Upper lobe of right lung (tissue), 1 donor: Measurements from ENCODE around the gene KAT6B. TPM values are rescaled to one million over a fixed set of nuclear protein-coding genes. Genes with fewer than 3 reads are reported as not detected.

Source experiments
- ATAC-seq: fragments of 200-7000 bp; cut with Tn5 transposase; one replicate; pipeline ENCODE4 v1.9.1; 2020; ENCODE audit warnings: mild to moderate bottlenecking, moderate library complexity
- DNase-seq: peaks from one replicate; pipeline ENCODE4 v3.0.0-alpha.2; 2020
- H3K27ac ChIP-seq: fragments of 200-600 bp; one replicate; pipeline ENCODE4 v1.8.0; 2022
- H3K27me3 ChIP-seq: fragments of 200-600 bp; one replicate; pipeline ENCODE4 v1.8.0; 2022; ENCODE audit warnings: mild to moderate bottlenecking
- H3K36me3 ChIP-seq: fragments of 200-600 bp; one replicate; pipeline ENCODE4 v1.8.0; 2022
- H3K4me1 ChIP-seq: fragments of 200-600 bp; one replicate; pipeline ENCODE4 v1.8.0; 2022
- H3K4me3 ChIP-seq: fragments of 200-600 bp; one replicate; pipeline ENCODE4 v1.8.0; 2022; ENCODE audit warnings: mild to moderate bottlenecking
- H3K9me3 ChIP-seq: fragments of 200-600 bp; one replicate; pipeline ENCODE4 v1.8.0; 2022
- CTCF ChIP-seq: fragments of 200-600 bp; IDR thresholded peaks from one replicate; pipeline ENCODE4 v1.8.0; 2022; ENCODE audit warnings: antibody characterized with exemption
- intact Hi-C: fragments of 100-400 bp; cut with DNase I; formaldehyde crosslinking; loops from one replicate; pipeline ENCODE4 v1.11.0; 2022
- total RNA-seq: library from RNA; stranded (reverse); fragmentation: NEBNext Ultra II Directional; extraction: Animal tissue kit (Norgen Biotek cat#: 25700); gene quantifications from one replicate; pipeline ENCODE4 v1.2.1, GENCODE V29; 2021
- donor health status: DM: no; HTN: yes; CAD: no; lungs with severe emphysema.

The KAT6B gene
- total RNA-seq, 1 donor from 2014 or later, result 45.4 TPM

DNA sequence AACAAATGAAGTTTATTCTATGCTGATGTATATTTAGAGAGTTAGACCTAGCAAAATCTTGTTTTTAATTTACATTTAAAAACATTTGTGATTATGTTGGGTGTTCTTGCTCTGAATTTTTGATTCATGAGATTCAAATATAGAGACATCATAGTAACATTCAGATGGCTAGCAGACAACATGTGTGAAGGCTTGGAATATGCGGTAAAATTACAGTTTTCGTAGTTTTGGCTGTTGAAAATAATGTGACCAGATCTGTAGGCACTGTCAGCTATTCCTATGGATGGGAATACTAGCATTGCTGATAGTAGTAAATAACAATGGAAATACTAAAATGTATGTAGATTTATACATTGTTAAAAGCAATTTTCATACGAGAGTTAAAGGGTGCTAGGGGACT, 131.9 kb downstream of the KAT6B start:
- no peak overlapping the region for H3K4me3 ChIP-seq
- ATAC-seq, result no peak
- DNase-seq, result no peak
- no peak for TF ChIP-seq CTCF
- intact Hi-C loops, result no loop called here
- no peaks in the 10 kb centered on the region for H3K9me3 ChIP-seq
- no peaks in the 10 kb centered on the region for H3K36me3 ChIP-seq
- peaks cover 3% of the 10 kb centered on the region for H3K4me1 ChIP-seq
- no peak overlapping the region for H3K27ac ChIP-seq
- no peaks in the 10 kb centered on the region for H3K27me3 ChIP-seq

- intact Hi-C loops, result no loop called here
- no peak overlapping the region for H3K27ac ChIP-seq
Measured at GRCh38 chr10:74960670-74961069, 134.3 kb downstream of the KAT6B start.

GRCh38 chr10:74962517-74962916, 136.1 kb downstream of the KAT6B start:
- DNase-seq, result no peak
- Histone ChIP-seq H3K27me3 (no peaks in the 10 kb centered on the region), H3K27ac (no peak overlapping the region), H3K9me3 (no peaks in the 10 kb centered on the region), H3K4me1 (no peaks in the 10 kb centered on the region), H3K4me3 (no peak overlapping the region), H3K36me3 (no peaks in the 10 kb centered on the region)
- no peak for ATAC-seq
- no peak for TF ChIP-seq CTCF
- intact Hi-C loops, result no loop called here

More at GRCh38 chr10:74960670-74961069, 134.3 kb downstream of the KAT6B start:
- Histone ChIP-seq H3K4me3 (no peak overlapping the region), H3K27me3 (no peaks in the 10 kb centered on the region), H3K36me3 (no peaks in the 10 kb centered on the region), H3K4me1 (no peaks in the 10 kb centered on the region), H3K9me3 (no peaks in the 10 kb centered on the region)
- no peak for TF ChIP-seq CTCF
- ATAC-seq (no peak), DNase-seq (no peak)

DNA sequence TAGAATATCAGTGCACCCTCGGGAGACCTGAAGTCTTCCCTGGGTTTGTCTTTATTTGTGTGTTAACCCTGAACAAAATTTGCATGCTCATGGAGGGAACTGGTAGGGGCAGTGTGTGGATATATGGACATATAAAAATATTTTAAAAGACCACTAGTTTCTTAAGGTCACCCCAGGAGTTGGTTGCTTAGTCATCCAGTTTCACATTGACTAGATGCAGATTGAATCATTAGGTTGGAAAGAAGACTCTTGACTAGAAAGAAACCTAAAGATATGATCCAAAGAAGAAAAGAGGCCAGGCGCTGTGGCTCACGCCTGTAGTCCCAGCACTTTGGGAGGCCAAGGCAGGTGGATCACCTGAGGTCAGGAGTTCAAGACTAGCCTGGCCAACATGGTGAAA, 137.1 kb downstream of the KAT6B start:
- ATAC-seq (no peak), DNase-seq (no peak)
- no peak for TF ChIP-seq CTCF
- H3K36me3 ChIP-seq, result no peaks in the 10 kb centered on the region
- H3K27me3 ChIP-seq, result no peaks in the 10 kb centered on the region
- no peak overlapping the region for H3K27ac ChIP-seq
- intact Hi-C loops, result no loop called here
- H3K4me3 ChIP-seq, result no peak overlapping the region
- peaks cover 7% of the 10 kb centered on the region for H3K4me1 ChIP-seq
- no peaks in the 10 kb centered on the region for H3K9me3 ChIP-seq

DNA sequence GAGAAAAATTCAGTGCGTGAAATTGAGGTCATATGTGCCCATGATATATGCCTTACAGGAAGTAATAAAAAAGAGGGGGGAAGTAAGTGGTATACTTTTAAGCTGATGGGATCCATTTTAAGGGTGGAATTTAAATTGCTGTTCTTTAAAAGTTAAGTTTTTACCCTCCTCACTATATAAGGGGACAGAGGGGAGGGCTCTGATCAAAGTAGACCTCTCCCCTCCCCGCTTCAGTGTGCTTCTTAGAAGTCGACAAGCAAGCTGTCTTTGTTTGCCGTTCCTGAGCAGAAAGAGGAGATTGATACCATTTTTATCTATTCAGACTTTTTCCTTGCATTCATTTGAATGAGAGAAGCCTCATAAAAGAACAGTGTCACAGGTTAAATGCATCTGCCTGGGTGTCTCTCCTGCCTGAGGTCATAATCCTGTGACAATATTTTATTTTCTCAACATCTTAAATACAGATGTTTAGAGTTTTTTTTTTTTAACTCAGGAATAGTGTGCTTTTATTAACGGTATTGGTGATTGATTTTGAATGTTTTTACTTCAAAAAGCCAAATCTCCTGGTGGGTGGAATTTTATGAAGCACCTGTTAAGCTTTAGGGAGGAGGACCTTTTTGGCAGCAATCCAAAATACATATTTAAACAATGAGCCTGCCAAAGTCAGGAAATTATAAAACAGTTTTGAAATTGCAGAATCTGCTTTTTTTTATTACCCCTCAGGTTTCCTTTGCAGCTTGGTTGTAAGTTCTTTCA, 141.7 kb downstream of the KAT6B start:
- Histone ChIP-seq H3K4me3 (no peak overlapping the region), H3K9me3 (no peaks in the 10 kb centered on the region), H3K27me3 (no peaks in the 10 kb centered on the region), H3K36me3 (no peaks in the 10 kb centered on the region), H3K27ac (no peak overlapping the region), H3K4me1 (peaks cover 14% of the 10 kb centered on the region)
- intact Hi-C loops, result no loop called here
- TF ChIP-seq CTCF, result no peak
- DNase-seq (no peak), ATAC-seq (no peak)
